H1 (cell line): Measurements from ENCODE around the gene TAS2R3. TPM values are rescaled to one million over a fixed set of nuclear protein-coding genes. Genes with fewer than 3 reads are reported as not detected.

Source experiments
- BCL11A ChIP-seq, 2 experiments: IDR thresholded peaks; one replicate each; pipeline ENCODE4 v1.6.1; 2011; ENCODE audit warnings: low read depth in 2 of 2, low read length in 2 of 2, mild to moderate bottlenecking in 2 of 2
- POU5F1 ChIP-seq: IDR thresholded peaks from 2 replicates; pipeline ENCODE4 v1.6.1; 2011; ENCODE audit warnings: low read depth, mild to moderate bottlenecking, low read length, moderate library complexity
- polyA plus RNA-seq, 7 experiments: library from polyadenylated mRNA; depleted of rRNA in 3 of 7; stranded (reverse) in 5 of 7; unstranded in 2 of 7; fragments of >200 nt in 5 of 7; fragments of 200-250 nt in 2 of 7; gene quantifications; 1 replicate in 5 of 7; 2 replicates in 1 of 7; 4 replicates in 1 of 7; pipeline versions ENCODE4 v1.2.1 to v1.2.3, GENCODE V29; 2011 to 2013; ENCODE audit warnings: missing spikeins in 2 of 7, mixed read lengths in 2 of 7
- total RNA-seq: library from RNA; stranded (reverse); fragmentation: NEBNext Ultra II Directional; extraction: Animal tissue kit (Norgen Biotek cat#: 25700); gene quantifications from 2 replicates; pipeline ENCODE4 v1.2.1, GENCODE V29; 2021

TAS2R3 gene
- total and polyA plus RNA-seq, 2 of the 8 experiments (the other 6 are each of a cell fraction or from before 2014, with no cell fraction given) = 0.48 to 0.99 TPM

- TF ChIP-seq BCL11A (IDR thresholded peaks at IDR 0.05; ENCODE audit: low read depth in 2 of 2, low read length in 2 of 2) (no peak), POU5F1 (no peak)
Observed at GRCh38 chr7:141717450-141717849, 46.4 kb upstream of the TAS2R3 start (continued).
